G401.6 (cell line): Measurements from ENCODE around the gene PTPRT.

Experiments
- FAIRE-seq: peaks from 2 replicates; lab custom pipeline; 2012; peaks lifted over from hg19 to GRCh38; lab: Jason Lieb, UNC

PTPRT gene

GRCh38 chr20:43119720-43120119 lies 70.0 kb downstream of the PTPRT start:
- no peak for FAIRE-seq

GRCh38 chr20:43102394-43102793 lies 87.3 kb downstream of the PTPRT start:
- FAIRE-seq = no peak

- FAIRE-seq = no peak
Measured at GRCh38 chr20:43096931-43097260, 92.8 kb downstream of the PTPRT start.

- no peak for FAIRE-seq
Measured at GRCh38 chr20:43096126-43096930, 93.4 kb downstream of the PTPRT start.

- FAIRE-seq = no peak
Measured at GRCh38 chr20:43095034-43095433, 94.7 kb downstream of the PTPRT start.

- FAIRE-seq = no peak
Measured at GRCh38 chr20:43092386-43093088, 97.2 kb downstream of the PTPRT start.

GRCh38 chr20:43068482-43068881 lies 121.2 kb downstream of the PTPRT start:
- FAIRE-seq = no peak

GRCh38 chr20:43066125-43066524 lies 123.6 kb downstream of the PTPRT start:
- FAIRE-seq = no peak

GRCh38 chr20:43065299-43065698 lies 124.4 kb downstream of the PTPRT start:
- no peak for FAIRE-seq

GRCh38 chr20:43058077-43058476 lies 131.6 kb downstream of the PTPRT start:
- no peak for FAIRE-seq

GRCh38 chr20:43057317-43057716 lies 132.4 kb downstream of the PTPRT start:
- no peak for FAIRE-seq

- FAIRE-seq = no peak
Measured at GRCh38 chr20:43055181-43055884, 134.4 kb downstream of the PTPRT start.

GRCh38 chr20:43052532-43052931 lies 137.2 kb downstream of the PTPRT start:
- no peak for FAIRE-seq

GRCh38 chr20:43046966-43047365 lies 142.7 kb downstream of the PTPRT start:
- FAIRE-seq = no peak

GRCh38 chr20:43043887-43044286 lies 145.8 kb downstream of the PTPRT start:
- no peak for FAIRE-seq

- FAIRE-seq = no peak
Measured at GRCh38 chr20:43040427-43040826, 149.3 kb downstream of the PTPRT start.

GRCh38 chr20:43037605-43038309 lies 151.9 kb downstream of the PTPRT start:
- no peak for FAIRE-seq

- FAIRE-seq = no peak
Measured at GRCh38 chr20:43034981-43035724, 154.6 kb downstream of the PTPRT start.

GRCh38 chr20:43032459-43032858 lies 157.2 kb downstream of the PTPRT start:
- no peak for FAIRE-seq

- no peak for FAIRE-seq
Measured at GRCh38 chr20:43029176-43029575, 160.5 kb downstream of the PTPRT start.

- no peak for FAIRE-seq
Measured at GRCh38 chr20:43028470-43028869, 161.2 kb downstream of the PTPRT start.

GRCh38 chr20:43023836-43024235 lies 165.9 kb downstream of the PTPRT start:
- FAIRE-seq = no peak
